H54 (cell line): ENCODE results near the gene CCDC71L.

Source experiments
- DNase-seq: peaks from one replicate; pipeline ENCODE4 v3.0.0; 2011; ENCODE audit warnings: low spot score, mixed read lengths; ENCODE audit not compliant: insufficient read length
- FAIRE-seq: peaks from 3 replicates; lab custom pipeline; 2011; peaks lifted over from hg19 to GRCh38; lab: Jason Lieb, UNC
- POLR2A ChIP-seq: IDR thresholded peaks from 2 replicates; pipeline ENCODE4 v1.6.1; 2011; ENCODE audit warnings: low read depth, mild to moderate bottlenecking, low read length

CCDC71L gene

DNA sequence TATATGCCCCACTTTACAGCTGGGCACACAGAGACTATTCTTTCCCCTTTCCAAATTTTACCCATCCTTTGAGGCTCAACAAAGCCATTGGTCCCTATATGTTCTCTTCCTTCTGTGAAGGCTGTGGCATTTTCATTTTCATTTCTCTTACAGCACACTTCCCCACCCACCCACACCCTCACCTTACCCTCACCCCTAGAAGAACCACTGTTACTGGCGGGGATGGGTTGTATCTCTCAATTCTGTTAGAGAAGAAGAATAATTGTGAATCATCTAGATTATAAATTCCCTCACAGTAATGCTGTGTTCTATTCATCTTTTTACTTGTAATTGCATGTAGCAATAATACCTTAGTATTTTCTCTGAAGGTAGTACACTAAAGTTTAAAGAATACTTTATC is 10.2 kb upstream of the CCDC71L start:
- no peak for TF ChIP-seq POLR2A
- no peak for FAIRE-seq
- DNase-seq, result no peak

DNA sequence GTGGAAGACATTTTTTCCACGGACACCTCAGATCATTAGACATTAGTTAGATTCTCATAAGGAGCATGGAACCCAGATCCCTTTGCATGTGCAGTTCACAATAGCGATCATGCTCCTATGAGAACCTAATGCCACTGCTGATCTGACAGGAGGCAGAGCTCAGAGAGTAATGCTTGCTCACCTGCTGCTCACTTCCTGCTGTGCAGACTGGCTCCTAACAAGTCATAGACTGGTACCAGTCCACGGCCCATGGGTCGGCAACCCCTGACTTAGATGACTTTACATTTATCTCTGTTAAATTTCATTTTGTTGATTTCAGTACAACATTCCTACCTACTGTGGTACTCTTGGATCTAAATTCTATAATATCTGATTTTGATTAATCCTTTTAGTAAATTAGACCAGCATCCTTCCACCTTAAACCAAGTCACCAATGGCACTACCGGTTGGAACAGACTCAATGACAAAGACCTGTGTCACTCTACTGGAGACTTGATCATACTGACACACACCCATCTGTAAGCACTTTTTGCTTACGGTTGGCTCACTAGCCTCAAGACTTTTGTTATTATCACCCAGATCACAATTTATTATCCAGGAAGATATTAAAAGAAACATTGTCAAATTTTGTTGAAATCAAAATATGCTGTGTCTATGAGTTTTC is 8.0 kb upstream of the CCDC71L start:
- no peak for TF ChIP-seq POLR2A
- DNase-seq (no peak), FAIRE-seq (no peak)

DNA sequence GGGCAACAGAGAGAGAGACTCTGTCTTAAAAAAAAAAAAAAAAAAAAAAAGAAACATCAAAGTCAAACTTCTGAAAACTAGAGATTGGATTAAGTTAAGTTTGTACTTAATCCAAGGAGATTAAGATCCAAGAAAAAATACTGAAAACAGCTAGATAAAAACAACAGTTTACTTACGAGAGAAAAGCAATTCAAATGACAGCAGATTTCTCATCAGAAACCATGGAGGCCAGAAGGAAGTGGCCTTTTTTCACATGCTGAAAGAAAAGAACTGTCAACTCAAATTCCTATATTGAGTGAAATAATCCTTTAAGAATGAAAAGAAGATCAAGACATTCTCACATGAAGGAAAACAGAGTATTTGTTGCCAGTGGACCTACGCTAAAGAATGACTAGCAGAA is 5.4 kb upstream of the CCDC71L start:
- no peak for FAIRE-seq
- TF ChIP-seq POLR2A, result no peak
- DNase-seq, result no peak

DNA sequence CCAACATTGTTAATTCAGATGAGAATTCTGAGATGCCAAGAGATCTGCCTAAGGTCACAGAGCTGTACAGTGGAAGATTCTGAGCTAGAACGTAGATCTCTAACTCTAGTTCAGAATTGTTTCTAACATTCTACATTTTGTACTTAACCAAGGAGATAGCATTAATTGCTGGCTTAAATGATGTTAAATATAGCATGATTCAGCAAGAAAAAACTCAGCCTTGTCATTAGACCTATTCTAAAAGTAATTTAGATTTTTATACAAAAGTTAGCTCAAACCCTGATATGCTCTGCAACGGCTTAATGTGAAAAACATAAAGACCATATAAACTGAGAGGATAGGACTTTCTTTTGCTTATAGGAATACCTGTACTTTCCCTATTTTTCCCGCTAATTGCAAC is 3.4 kb upstream of the CCDC71L start:
- FAIRE-seq (no peak), DNase-seq (no peak)
- TF ChIP-seq POLR2A, result no peak

DNA sequence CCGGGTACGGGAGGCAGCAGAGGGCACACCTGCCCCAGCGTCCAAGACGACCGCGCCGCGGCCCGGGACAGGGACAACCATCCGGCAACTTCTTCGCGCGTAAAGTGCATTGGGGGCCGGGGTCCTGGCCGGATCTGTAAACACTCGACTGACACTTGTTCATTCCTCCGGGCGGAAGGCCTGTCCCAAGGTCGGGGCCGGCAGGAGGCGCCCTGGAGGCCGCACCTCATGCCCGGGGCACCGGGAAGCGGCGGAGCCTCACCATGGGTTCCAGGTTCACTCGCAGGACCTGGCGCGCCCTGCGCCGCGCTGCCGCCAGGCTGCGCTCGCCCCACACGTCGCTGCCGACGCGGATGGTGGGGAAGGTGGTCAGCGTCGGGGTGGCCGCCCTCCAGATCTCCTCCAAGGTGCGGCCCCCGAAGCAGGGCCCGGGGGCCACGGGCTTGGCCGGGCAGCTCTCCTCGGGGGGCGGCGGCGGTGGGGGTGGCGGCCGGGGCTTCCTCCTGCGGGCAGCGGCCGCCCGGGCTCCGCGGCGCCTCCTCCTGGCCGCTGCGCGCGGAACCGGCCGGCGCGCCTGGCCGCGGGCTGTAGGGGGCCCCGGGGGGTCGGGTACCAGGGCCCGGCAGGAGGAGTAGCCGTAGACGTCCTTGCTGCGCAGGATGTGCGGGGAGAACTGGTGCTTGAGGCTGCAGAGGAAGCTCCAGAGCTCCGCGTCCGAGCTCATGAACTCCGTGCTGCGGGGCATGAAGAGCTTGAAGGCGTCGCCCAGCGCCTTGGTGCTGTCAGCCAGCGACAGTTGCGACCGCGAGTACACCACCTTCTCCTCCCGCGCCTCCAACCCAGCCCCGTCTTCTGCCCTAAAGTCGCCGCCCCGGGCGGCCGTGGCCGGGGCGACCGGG is 746 bp downstream of the CCDC71L start:
- no peak for TF ChIP-seq POLR2A
- DNase-seq, result peak; percentile 77
- no peak for FAIRE-seq

DNA sequence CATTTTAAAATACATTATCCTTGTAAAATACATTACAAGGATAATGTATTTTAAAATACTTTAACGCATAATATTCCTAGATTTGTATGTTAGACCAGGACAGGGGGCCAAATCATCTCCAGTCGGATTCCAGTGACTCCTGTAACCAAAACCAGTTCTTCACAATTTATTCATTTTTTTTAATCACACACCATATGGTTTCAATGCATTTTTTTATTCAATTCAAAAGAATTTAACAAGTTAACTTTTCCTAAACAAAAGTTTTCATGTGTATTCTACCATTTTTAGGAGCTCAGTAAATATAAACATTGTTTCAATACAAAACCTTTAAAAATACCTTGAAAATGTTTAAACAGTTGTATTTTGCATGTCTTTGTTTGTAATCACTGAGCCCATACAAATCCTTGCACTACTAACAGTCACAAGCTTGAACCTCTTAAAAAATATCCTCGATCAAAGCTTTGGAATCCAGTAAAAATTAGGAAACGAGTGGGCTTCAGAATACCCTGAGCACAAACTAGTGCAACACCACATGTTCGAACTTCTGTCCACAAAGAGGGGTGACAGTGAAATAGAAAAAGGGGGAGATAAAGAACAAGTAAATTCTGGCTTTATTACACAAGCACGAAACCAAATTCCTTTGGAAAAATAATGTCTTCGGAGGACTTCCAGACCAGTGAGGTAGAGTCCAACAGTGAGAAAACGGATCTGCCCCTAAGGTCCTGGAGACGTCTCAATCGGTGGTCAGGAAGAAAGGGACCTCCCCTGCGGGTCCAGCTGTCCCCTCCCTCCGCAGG is 1.6 kb downstream of the CCDC71L start:
- DNase-seq (no peak), FAIRE-seq (peak; percentile 11)
- no peak for TF ChIP-seq POLR2A

DNA sequence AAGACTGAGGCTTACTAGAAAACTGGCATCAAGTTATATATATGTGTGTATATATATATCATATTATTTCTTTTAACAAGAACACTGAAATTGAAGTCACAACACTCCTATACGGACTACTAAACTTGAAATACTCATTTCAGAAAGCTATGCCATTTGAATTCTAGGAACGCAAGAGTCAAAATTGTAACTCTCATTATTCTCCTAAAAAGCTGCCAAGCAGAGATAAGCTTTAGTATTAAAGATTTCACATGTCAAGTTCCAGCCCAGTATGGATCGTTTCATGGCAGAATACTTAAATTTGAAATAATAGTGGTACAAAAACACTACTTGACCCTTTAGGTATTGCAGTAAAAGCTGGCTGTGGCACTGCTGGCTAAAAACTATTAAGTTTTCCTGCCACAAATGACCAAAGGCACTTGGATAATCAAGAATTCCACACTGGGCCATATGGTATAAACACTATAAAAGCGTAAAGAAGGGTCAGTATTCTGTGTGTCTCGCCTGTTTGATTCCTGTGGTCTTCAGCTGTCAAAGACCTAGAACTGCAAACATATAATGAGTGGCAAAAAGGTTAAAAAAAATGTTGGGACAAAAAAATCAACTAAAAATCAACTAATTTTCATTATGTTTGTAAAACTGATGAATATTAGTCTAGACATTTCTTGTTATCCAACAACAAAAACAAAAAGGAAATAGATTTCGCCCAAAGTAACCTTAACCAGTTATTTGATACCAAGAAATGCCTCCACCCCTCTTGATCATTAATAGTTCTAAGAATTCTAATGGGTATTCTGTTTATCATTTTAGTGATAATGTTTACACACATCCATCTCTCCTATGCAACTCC is 2.4 kb downstream of the CCDC71L start:
- FAIRE-seq (no peak), DNase-seq (no peak)
- TF ChIP-seq POLR2A, result no peak

DNA sequence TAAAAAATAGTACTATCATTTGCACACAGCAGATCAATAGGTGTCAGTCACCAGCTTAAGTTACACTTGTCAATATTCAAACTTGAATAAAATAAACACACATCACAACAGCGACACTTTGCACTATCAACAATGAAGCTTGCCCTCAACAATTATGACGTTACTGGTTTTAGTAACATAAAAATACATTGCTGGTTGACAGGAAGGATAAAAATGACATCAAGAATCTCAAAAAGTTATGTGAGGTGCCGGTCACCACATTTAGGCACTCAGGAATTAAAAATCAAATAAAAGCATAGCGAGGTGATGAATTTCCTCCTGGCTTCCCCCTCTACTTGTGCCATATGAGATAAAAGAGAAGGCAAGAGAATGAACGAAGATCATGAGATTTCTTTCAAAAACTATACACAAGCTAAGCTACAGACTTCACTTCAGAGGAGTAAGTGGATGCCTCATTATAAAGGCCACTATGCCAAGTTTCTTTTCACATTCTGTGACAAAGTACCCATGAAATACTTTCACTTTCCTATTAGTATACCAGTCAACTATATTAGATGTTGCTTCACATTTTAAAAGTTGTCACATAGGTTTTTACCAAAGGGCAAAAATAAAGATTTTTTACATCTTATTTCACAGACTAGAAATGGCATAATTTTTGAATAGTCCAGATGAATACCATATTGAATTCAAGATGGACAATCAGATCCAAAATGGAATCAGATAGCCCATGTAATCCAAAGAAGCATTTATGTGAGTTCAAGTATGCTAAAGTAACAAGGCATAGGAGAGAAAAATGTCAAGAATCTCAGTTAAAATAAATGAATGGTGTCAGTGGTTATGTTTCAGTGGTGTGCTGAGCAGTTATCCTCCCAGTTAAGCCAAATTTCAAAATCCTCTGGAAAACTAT is 3.6 kb downstream of the CCDC71L start:
- DNase-seq, result no peak
- no peak for TF ChIP-seq POLR2A
- peak; percentile 50 for FAIRE-seq

DNA sequence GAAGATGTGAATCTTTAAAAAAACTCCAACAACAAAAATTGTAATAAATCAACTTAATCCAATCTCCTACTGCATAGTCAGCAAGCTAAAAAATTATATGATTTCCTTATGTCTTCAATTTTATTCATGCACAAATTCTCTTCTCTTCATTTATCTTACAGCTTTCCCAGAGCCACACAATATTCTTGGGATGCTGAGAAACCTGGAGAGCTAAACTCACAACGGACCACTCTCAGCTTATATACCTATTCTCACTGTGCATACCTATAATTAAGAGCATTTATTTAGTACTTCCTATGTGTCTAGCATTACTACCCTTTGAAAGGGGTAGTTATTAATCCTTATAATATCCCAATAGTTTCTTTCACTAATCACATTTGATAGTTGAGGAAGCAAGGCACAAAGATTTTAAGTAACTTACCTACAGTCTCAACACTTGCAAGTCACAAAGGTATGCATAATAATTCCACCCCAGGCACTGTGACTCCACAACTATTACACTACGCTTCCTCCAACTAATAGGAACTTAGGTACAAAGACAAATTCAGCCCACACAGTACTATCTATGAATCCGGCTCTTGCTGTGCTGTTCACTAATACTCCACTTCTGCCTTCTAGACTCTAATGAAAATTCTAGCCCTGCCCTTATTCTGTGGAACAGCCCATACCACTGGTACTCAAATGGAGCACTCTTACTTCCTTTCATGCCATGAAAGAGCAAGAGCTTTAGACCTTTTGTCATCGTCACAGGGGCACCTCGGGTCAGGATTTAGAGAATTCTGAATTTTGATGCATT is 5.1 kb downstream of the CCDC71L start:
- DNase-seq, result no peak
- no peak for TF ChIP-seq POLR2A
- FAIRE-seq, result no peak

DNA sequence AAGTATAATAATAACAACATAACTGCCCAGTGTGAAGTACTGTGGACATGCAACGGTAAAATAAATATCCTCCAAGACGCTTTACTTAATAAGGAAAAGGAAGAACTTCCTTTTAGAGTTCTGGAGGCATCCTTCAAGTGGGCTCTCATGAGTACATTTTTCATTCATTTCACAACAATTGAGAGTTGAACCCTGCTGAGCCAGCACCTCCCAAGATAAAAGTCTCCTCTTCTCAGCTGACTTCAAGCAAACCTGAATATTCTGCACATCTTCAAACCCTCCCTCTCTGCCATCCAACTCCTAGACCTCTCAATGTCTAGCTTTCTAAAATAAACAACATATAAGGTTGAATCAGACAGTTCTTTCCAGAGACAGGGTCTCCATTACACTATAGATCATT is 7.5 kb downstream of the CCDC71L start:
- no peak for TF ChIP-seq POLR2A
- FAIRE-seq (no peak), DNase-seq (no peak)

DNA sequence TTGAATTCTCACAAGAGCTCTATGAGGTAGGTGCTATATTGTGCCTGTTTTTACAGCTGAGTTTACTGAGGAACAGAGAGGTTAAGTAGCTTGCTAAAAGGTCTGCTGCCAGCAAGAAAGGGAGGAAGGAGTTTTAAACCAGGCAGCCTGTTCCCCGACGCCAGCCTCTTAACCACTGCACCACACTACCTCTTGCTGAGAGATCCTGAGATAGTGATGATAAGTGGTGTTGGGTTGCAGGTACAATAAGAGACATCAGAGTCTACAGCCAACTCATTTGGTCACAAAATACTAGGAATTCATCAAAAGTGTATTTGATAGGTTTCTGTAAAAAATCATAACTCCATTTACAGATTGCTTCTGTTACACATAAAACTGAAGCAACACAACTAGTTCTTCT is 8.0 kb downstream of the CCDC71L start:
- no peak for FAIRE-seq
- DNase-seq, result no peak
- no peak for TF ChIP-seq POLR2A

DNA sequence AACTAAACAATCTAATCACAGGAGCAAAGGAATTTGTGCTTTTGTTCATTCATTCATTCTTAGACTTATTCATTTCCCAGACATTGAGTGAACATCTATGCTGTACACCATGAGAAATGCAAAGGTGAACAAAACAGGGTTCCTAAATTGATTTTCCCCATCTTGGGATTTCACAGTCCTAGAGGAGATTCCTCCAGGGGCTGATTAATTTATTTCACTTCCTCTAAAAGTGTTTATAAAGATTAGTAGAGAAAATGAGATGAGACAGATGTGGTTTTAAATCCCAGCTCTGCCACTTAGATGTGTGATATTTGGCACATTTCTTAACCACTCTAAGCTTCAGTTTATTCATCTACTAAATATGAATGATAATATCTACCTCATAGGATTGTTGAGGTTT is 8.9 kb downstream of the CCDC71L start:
- TF ChIP-seq POLR2A, result no peak
- FAIRE-seq, result no peak

More for the DNA sequence above, 8.9 kb downstream of the CCDC71L start:
- DNase-seq, result no peak
